PC-9 (cell line): ENCODE results near the gene BCL7B. TPM values are rescaled to one million over a fixed set of nuclear protein-coding genes. Genes with fewer than 3 reads are reported as not detected.

Source experiments
- BruUV-seq: library from RNA; stranded (reverse); fragments of 400-500 nt; replicated peaks from 2 replicates; lab custom pipeline; 2021; lab: Mats Ljungman, UMichigan
- CTCF ChIA-PET: fragments of 300-600 bp; sonication (Branson Sonifier 250); formaldehyde crosslinking; loops from one replicate; lab custom pipeline; 2022; ENCODE audit warnings: antibody characterized with exemption; lab: Charles Lee
- POLR2A ChIA-PET: fragments of 300-600 bp; sonication (Branson Sonifier 250); formaldehyde crosslinking; loops from one replicate; lab custom pipeline; 2022; ENCODE audit warnings: antibody characterized with exemption; ENCODE audit not compliant: unreplicated experiment; lab: Charles Lee
- DNase-seq, 2 experiments: peaks; one replicate each; pipeline versions ENCODE4 v3.0.0 to v3.0.0-alpha.2; 2015 to 2022; ENCODE audit warnings: mixed read lengths in 1 of 2
- H2AFZ ChIP-seq: fragments of 200-600 bp; sonication (generic); 2 replicates; pipeline ENCODE4 v1.8.1; 2017; ENCODE audit warnings: antibody characterized with exemption
- H3F3A ChIP-seq: fragments of 200-600 bp; sonication (generic); 2 replicates; pipeline ENCODE4 v1.8.1; 2017; ENCODE audit warnings: antibody characterized with exemption, mild to moderate bottlenecking, low read depth; ENCODE audit not compliant: insufficient read depth
- H3K27ac ChIP-seq: fragments of 200-600 bp; sonication (generic); 2 replicates; pipeline ENCODE4 v1.6.1; 2016; ENCODE audit warnings: mixed run types
- H3K27me3 ChIP-seq: fragments of 200-600 bp; sonication (generic); 2 replicates; pipeline ENCODE4 v1.6.1; 2016; ENCODE audit warnings: low read depth, mixed run types; ENCODE audit not compliant: insufficient read depth
- H3K36me3 ChIP-seq: fragments of 200-600 bp; sonication (generic); 2 replicates; pipeline ENCODE4 v1.6.1; 2016; ENCODE audit warnings: low read depth, mixed run types
- H3K4me1 ChIP-seq: fragments of 200-600 bp; sonication (generic); replicated peaks from 2 replicates; pipeline ENCODE4 v1.6.1; 2016; ENCODE audit warnings: mixed run types; ENCODE audit not compliant: insufficient read depth
- H3K4me2 ChIP-seq: fragments of 200-600 bp; sonication (generic); 2 replicates; pipeline ENCODE4 v1.6.1; 2017; ENCODE audit warnings: mixed run types
- H3K4me3 ChIP-seq: fragments of 200-600 bp; sonication (generic); 2 replicates; pipeline ENCODE4 v1.6.1; 2016; ENCODE audit warnings: mixed run types
- H3K79me2 ChIP-seq: fragments of 200-600 bp; sonication (generic); 2 replicates; pipeline ENCODE4 v1.6.1; 2017; ENCODE audit warnings: low read depth, mixed run types
- H3K9me2 ChIP-seq: fragments of 200-600 bp; sonication (generic); 2 replicates; pipeline ENCODE4 v1.8.1; 2017; ENCODE audit warnings: mild to moderate bottlenecking; ENCODE audit not compliant: insufficient read depth
- H3K9me3 ChIP-seq: fragments of 200-600 bp; sonication (generic); 2 replicates; pipeline ENCODE4 v1.8.1; 2016; ENCODE audit warnings: low read depth; ENCODE audit not compliant: insufficient read depth
- H4K20me1 ChIP-seq: fragments of 200-600 bp; sonication (generic); 2 replicates; pipeline ENCODE4 v1.8.1; 2017; ENCODE audit not compliant: insufficient read depth
- CTCF ChIP-seq: fragments of 200-600 bp; sonication (generic); conservative IDR thresholded peaks from 2 replicates; pipeline ENCODE4 v1.6.1; 2017; ENCODE audit warnings: mixed run types, antibody characterized with exemption, mild to moderate bottlenecking, moderate library complexity
- EZH2 ChIP-seq: fragments of 200-600 bp; sonication (generic); IDR thresholded peaks from 2 replicates; pipeline ENCODE4 v1.8.0; 2017; ENCODE audit warnings: antibody characterized with exemption, low read depth
- intact Hi-C: fragments of 100-400 bp; cut with micrococcal nuclease; formaldehyde crosslinking; loops from one replicate; pipeline ENCODE4 v1.10.0; 2022; ENCODE audit not compliant: unreplicated experiment
- total RNA-seq: library from RNA; stranded (reverse); gene quantifications from 2 replicates; pipeline ENCODE4 v1.2.3, GENCODE V29; 2021

BCL7B gene
- total RNA-seq, 1 experiment from 2014 or later, result 70.4 TPM

GRCh38 chr7:73519867-73520672 is 37.4 kb downstream of the BCL7B start:
- Histone ChIP-seq H4K20me1 (peaks cover 29% of the 10 kb centered on the region), H2AFZ (no peak overlapping the region), H3K4me2 (peak overlapping the region; percentile 96), H3K4me3 (peak overlapping the region; percentile 84), H3K27ac (peak overlapping the region; percentile 14), H3K4me1 (peaks cover 28% of the 10 kb centered on the region), H3K9me3 (no peaks in the 10 kb centered on the region), H3K27me3 (no peaks in the 10 kb centered on the region), H3K9me2 (no peaks in the 10 kb centered on the region), H3K36me3 (peaks cover 15% of the 10 kb centered on the region), H3F3A (no peaks in the 10 kb centered on the region), H3K79me2 (peaks cover 64% of the 10 kb centered on the region)
- intact Hi-C loops, result loop anchor here (5.0 kb wide), 3 partner anchors 57 to 337 kb away; partner anchors contain the start of genes TBL2 and VPS37D
- BruUV-seq, result TSS peak; percentile 21
- POLR2A ChIA-PET, result interaction anchor here (0.6 to 0.7 kb wide), 4 partner anchors 36 to 968 kb away, joined by 3 to 27 read pairs (median 7); no protein-coding TSS in a partner anchor
- CTCF ChIA-PET, result no interaction called here
- TF ChIP-seq EZH2, result no peak
- no peak for TF ChIP-seq CTCF
- no peak for DNase-seq

- Histone ChIP-seq H3K27me3 (no peaks in the 10 kb centered on the region), H3K9me3 (no peaks in the 10 kb centered on the region), H3K79me2 (peaks cover 80% of the 10 kb centered on the region), H3K4me3 (no peak overlapping the region), H3K36me3 (peaks cover 24% of the 10 kb centered on the region), H3K4me2 (peak overlapping the region; percentile 96), H3F3A (no peaks in the 10 kb centered on the region; the same call in 1 of the 2 replicates), H3K9me2 (no peaks in the 10 kb centered on the region), H2AFZ (no peak overlapping the region), H3K27ac (no peak overlapping the region), H3K4me1 (peaks cover 28% of the 10 kb centered on the region), H4K20me1 (peaks cover 31% of the 10 kb centered on the region)
- ChIA-PET POLR2A (interaction anchor here (0.5 to 0.6 kb wide), 2 partner anchors 28 to 38 kb away, joined by 3 to 4 read pairs; no protein-coding TSS in a partner anchor), CTCF (interaction anchor here (0.5 to 0.6 kb wide), 2 partner anchors 21 to 64 kb away, joined by 4 to 5 read pairs; no protein-coding TSS in a partner anchor)
- intact Hi-C loops, result no loop called here
- TF ChIP-seq EZH2 (no peak), CTCF (no peak)
- no peak for DNase-seq
- no TSS peak for BruUV-seq
Measured at GRCh38 chr7:73518470-73518869, 39.0 kb downstream of the BCL7B start.

- H3K27ac ChIP-seq, result no peak overlapping the region
- peaks cover 41% of the 10 kb centered on the region for H4K20me1 ChIP-seq
- peaks cover 91% of the 10 kb centered on the region for H3K79me2 ChIP-seq
- ChIA-PET CTCF (no interaction called here), POLR2A (interaction anchor here (0.6 kb wide), 1 partner anchor 30 kb away, joined by 3 read pairs; no protein-coding TSS in a partner anchor)
- DNase-seq, result no peak
- no peaks in the 10 kb centered on the region for H3K27me3 ChIP-seq
- H3K4me3 ChIP-seq, result no peak overlapping the region
- H3K4me1 ChIP-seq, result peaks cover 24% of the 10 kb centered on the region
- TF ChIP-seq EZH2 (no peak), CTCF (no peak)
- no peaks in the 10 kb centered on the region for H3K9me2 ChIP-seq
- H3K9me3 ChIP-seq, result no peaks in the 10 kb centered on the region
- no peak overlapping the region for H3K4me2 ChIP-seq
- no TSS peak for BruUV-seq
- H3K36me3 ChIP-seq, result peaks cover 33% of the 10 kb centered on the region
- intact Hi-C loops, result no loop called here
- H3F3A ChIP-seq, result no peaks in the 10 kb centered on the region; the same call in 1 of the 2 replicates
- no peak overlapping the region for H2AFZ ChIP-seq
Measured at GRCh38 chr7:73517241-73517995, 40.1 kb downstream of the BCL7B start.
